Ovary (tissue), 10 donors: Measurements from ENCODE around the gene VAMP5. TPM values are rescaled to one million over a fixed set of nuclear protein-coding genes. Genes with fewer than 3 reads are reported as not detected.

ENCODE experiments used
- DNase-seq, 5 donors: peaks; one replicate each; pipeline ENCODE4 v3.0.0-alpha.2; 2019 to 2020
- H3K27ac ChIP-seq, 2 donors: fragments of 200-600 bp; one replicate each; pipeline versions ENCODE4 v1.5.1 to v1.8.0; 2019 to 2022
- H3K27me3 ChIP-seq: fragments of 200-600 bp; one replicate; pipeline ENCODE4 v1.8.0; 2022
- H3K36me3 ChIP-seq: fragments of 200-600 bp; sonication (generic); one replicate; pipeline ENCODE4 v1.5.1; 2019
- H3K4me1 ChIP-seq: one replicate; pipeline ENCODE4 v1.8.1; 2013; ENCODE audit warnings: mild to moderate bottlenecking, moderate library complexity; ENCODE audit not compliant: insufficient read depth
- H3K4me3 ChIP-seq: fragments of 200-600 bp; sonication (generic); one replicate; pipeline ENCODE4 v1.5.1; 2017
- H3K9me3 ChIP-seq, 2 donors: fragments of 200-600 bp in 1 of 2; sonication (generic) in 1 of 2; one replicate each; pipeline versions ENCODE4 v1.5.1 to v1.8.1; 2013 to 2019; ENCODE audit warnings: mild to moderate bottlenecking in 1 of 2, moderate library complexity in 1 of 2
- CTCF ChIP-seq, 3 donors: fragments of 450-650 bp in 2 of 3; fragments of 200-600 bp in 1 of 3; IDR thresholded peaks; one replicate each; pipeline versions ENCODE4 v1.5.1 to v1.8.0; 2016 to 2022; ENCODE audit warnings: antibody characterized with exemption in 3 of 3, mild to moderate bottlenecking in 1 of 3
- EP300 ChIP-seq: sonication (generic); formaldehyde crosslinking; IDR thresholded peaks from one replicate; pipeline ENCODE4 v1.6.1; 2017; ENCODE audit warnings: antibody characterized with exemption
- POLR2A ChIP-seq: fragments of 450-650 bp; IDR thresholded peaks from one replicate; pipeline ENCODE4 v1.6.1; 2017; ENCODE audit warnings: antibody characterized with exemption, mild to moderate bottlenecking, moderate library complexity
- WGBS, 3 donors: extraction: QIAGEN DNeasy Blood & Tissue Kit in 1 of 3; methylation state at CpG; one replicate each; pipeline versions ENCODE4 v1.1.5 to v1.1.7; 2013 to 2017; 5-methylcytosine and 5-hydroxymethylcytosine counted together
- intact Hi-C, 4 donors: fragments of 100-400 bp; cut with DNase I; formaldehyde crosslinking; loops; one replicate each; pipeline versions ENCODE4 v1.11.0 to v1.15.1; 2022 to 2023
- long read RNA-seq, 3 donors: library from polyadenylated mRNA in 2 of 3; unstranded in 2 of 3; transcript quantifications; one replicate each; pipeline ENCODE4 v2.0.0 and lab custom pipeline, GENCODE V29; 2021 to 2026
- polyA plus RNA-seq, 2 donors: library from polyadenylated mRNA; stranded (reverse); fragments of 200-250 nt in 1 of 2; fragments of 350-450 nt in 1 of 2; fragmentation: Illumina TruSeq in 1 of 2; extraction: RNeasy Lipid Tissue Mini Kit (QIAGEN cat#74804) in 1 of 2; gene quantifications; one replicate each; pipeline ENCODE4 v1.2.3, GENCODE V29; 2013 to 2014
- total RNA-seq, 7 donors: library from RNA; depleted of rRNA in 2 of 7; stranded (reverse); fragments of >200 nt in 2 of 7; fragmentation: NEBNext Ultra II Directional in 3 of 7; extraction: Animal tissue kit (Norgen Biotek cat#: 25700) in 3 of 7; gene quantifications; one replicate each; pipeline versions ENCODE4 v1.1.0 to v1.2.4, GENCODE V29; 2016 to 2023
- donor health status: DM: no; HTN: no; CAD: no; lungs with moderate emphysema.
- donor health status: DM: no; HTN: no; CAD: no.
- donor health status: Bipolar disorder and iron deficiency.
- donor health status: DM: yes; HTN: yes; CAD: no.
- donor health status: DM: no; HTN: no; CAD: no.
- donor health status: DM: yes; HTN: yes; CAD: no.

VAMP5 gene, protein sequence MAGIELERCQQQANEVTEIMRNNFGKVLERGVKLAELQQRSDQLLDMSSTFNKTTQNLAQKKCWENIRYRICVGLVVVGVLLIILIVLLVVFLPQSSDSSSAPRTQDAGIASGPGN
- total RNA-seq (10 to 100 TPM; 25.6 to 59.1 (median 48.5) TPM), polyA plus RNA-seq (10 to 100 TPM; 35.7 to 99.5 TPM)
- long read RNA-seq, donor 1, transcript VAMP5-201 (3 exons, 689 nt): major isoform, 11 of 12 reads
- long read RNA-seq, donor 1, partial matches to known transcripts: 0 of 12 reads
- long read RNA-seq, donor 1, other reads (novel, unspliced or antisense): 1 of 12 reads
- long read RNA-seq, donor 2, transcript VAMP5-201 (3 exons, 689 nt): major isoform, 9 of 9 reads
- long read RNA-seq, donor 2, partial matches to known transcripts: 0 of 9 reads
- long read RNA-seq, donor 2, other reads (novel, unspliced or antisense): 0 of 9 reads
- long read RNA-seq, donor 3, transcript VAMP5-201 (3 exons, 689 nt): major isoform, 37 of 47 reads
- long read RNA-seq, donor 3, partial matches to known transcripts: 0 of 47 reads
- long read RNA-seq, donor 3, other reads (novel, unspliced or antisense): 9 of 47 reads

- Histone ChIP-seq H3K9me3 (no peaks in the 10 kb centered on the region), H3K27me3 (no peaks in the 10 kb centered on the region), H3K36me3 (no peaks in the 10 kb centered on the region), H3K27ac (peak within 1 kb of the TSS; percentile 38 to 46), H3K4me3 (peak within 1 kb of the TSS; percentile 61), H3K4me1 (peaks cover 6% of the 10 kb centered on the region)
- 1% methylated on average over 29 to 52 of the region's 52 CpGs for WGBS, 3 donors
- intact Hi-C loops: no loop called here
- TF ChIP-seq POLR2A: no peak
- TF ChIP-seq CTCF (IDR thresholded peaks at IDR 0.05): no peak
- TF ChIP-seq EP300: no peak
- DNase-seq: peak in 3 of 5 donors; percentile 40 to 70 (median 69)
Observed at GRCh38 chr2:85584354-85584856, at the start of gene VAMP5. Gene VAMP5 (plus strand): TSS chr2:85584431. CDS start chr2:85584491, 60 bp downstream.

GRCh38 chr2:85534881-85535280 lies 49.4 kb upstream of the VAMP5 start:
- no peak for TF ChIP-seq CTCF (IDR thresholded peaks at IDR 0.05)
- no peak for TF ChIP-seq POLR2A
- no peak for TF ChIP-seq EP300
- WGBS, 3 donors: 65 to 70% (median 69%) methylated on average over 3 of the region's 3 CpGs
- Histone ChIP-seq H3K4me1 (peaks cover 4% of the 10 kb centered on the region), H3K36me3 (no peaks in the 10 kb centered on the region), H3K27ac (no peak overlapping the region), H3K9me3 (no peaks in the 10 kb centered on the region), H3K4me3 (no peak overlapping the region), H3K27me3 (no peaks in the 10 kb centered on the region)
- intact Hi-C loops: loop anchor here in 2 of 4 donors (5.0 kb wide), 1 partner anchor 98 kb away; no protein-coding TSS in a partner anchor
- DNase-seq: no peak

GRCh38 chr2:85536479-85536878 lies 47.8 kb upstream of the VAMP5 start:
- intact Hi-C loops: loop anchor here in 2 of 4 donors (5.0 kb wide), 1 partner anchor 99 kb away; no protein-coding TSS in a partner anchor
- peaks cover 4% of the 10 kb centered on the region for H3K4me1 ChIP-seq
- no peak for DNase-seq
- H3K36me3 ChIP-seq: no peaks in the 10 kb centered on the region
- H3K4me3 ChIP-seq: no peak overlapping the region
- WGBS, 3 donors: 68 to 69% (median 68%) methylated on average over 3 of the region's 3 CpGs
- H3K9me3 ChIP-seq: no peaks in the 10 kb centered on the region
- no peaks in the 10 kb centered on the region for H3K27me3 ChIP-seq
- no peak for TF ChIP-seq POLR2A
- no peak for TF ChIP-seq EP300
- TF ChIP-seq CTCF (IDR thresholded peaks at IDR 0.05): no peak
- peak overlapping the region in 1 of 2 donors; percentile 98 for H3K27ac ChIP-seq

DNA sequence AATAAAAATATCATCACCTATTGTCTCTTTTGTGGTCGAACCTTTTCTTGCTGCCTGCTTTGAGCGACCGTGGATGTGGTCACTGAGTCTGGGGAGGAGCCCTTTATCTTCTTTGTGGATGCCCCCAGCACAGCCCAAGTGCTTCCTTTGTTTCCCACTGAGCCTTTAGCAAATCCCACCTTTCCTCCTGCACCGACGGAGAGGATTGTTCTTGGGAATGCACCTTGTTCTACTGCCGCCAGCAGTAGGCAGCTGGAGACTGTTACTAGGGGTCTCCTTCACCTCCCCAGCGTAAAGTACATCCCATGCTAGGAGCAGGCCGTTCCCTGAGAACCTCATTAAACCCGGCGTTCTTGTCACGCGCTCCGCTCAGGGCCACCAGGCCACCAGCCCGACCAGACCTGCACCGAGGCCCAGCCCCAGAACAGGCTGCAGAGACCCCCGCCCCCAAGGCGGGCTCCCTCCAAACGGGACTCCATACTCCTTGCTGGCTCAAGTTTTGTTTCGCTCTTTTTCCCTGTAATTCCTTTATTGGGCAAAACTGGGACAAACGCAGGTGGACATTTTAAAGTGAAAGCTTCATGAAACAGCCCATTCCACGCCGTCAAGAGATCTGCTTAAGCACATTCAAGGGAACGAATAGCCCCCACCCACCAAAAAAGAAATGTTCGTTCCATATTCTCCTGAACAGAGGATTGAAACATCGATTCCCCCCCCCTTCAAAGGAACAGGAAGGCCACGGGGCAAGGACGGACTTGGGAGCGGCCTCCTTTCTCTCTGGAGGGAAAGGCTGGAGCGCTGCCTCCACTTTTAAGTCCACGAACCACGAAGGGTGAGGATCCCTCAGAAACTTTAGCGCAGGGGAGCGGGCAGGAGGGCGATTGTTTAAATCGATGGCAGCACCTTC lies 46.4 kb upstream of the VAMP5 start:
- peaks cover 4% of the 10 kb centered on the region for H3K4me1 ChIP-seq
- H3K36me3 ChIP-seq: no peaks in the 10 kb centered on the region
- no peaks in the 10 kb centered on the region for H3K9me3 ChIP-seq
- peak; percentile 58 to 74 (median 66) for DNase-seq
- H3K27me3 ChIP-seq: no peaks in the 10 kb centered on the region
- intact Hi-C loops: loop anchor here in 2 of 4 donors (2.0 to 5.0 kb wide), 2 partner anchors 101 to 117 kb away; no protein-coding TSS in a partner anchor
- peak overlapping the region; percentile 68 for H3K4me3 ChIP-seq
- TF ChIP-seq POLR2A (peak; percentile 30), CTCF (IDR thresholded peaks at IDR 0.05) (no peak)
- peak overlapping the region; percentile 97 to 98 for H3K27ac ChIP-seq
- 1 to 2% (median 1%) methylated on average over 34 to 35 of the region's 35 CpGs for WGBS, 3 donors
